SK-N-SH treated with all-trans-retinoic acid at 6 μM for 48 hours (cell line): ENCODE data around the gene KLF9.

Experiments used
- BACH2 ChIP-seq: fragments of 250-450 bp; sonication (Bioruptor Pico); IDR thresholded peaks from 2 replicates; pipeline ENCODE4 v1.9.0; 2021; ENCODE audit warnings: mild to moderate bottlenecking, borderline replicate concordance
- CREB5 ChIP-seq: fragments of 250-450 bp; sonication (Bioruptor Pico); IDR thresholded peaks from 2 replicates; pipeline ENCODE4 v1.5.1; 2020; ENCODE audit warnings: low read depth, mild to moderate bottlenecking, moderate library complexity
- CSDC2 ChIP-seq: fragments of 250-450 bp; sonication (Bioruptor Pico); IDR thresholded peaks from 2 replicates; pipeline ENCODE4 v1.5.0; 2020; ENCODE audit warnings: mild to moderate bottlenecking, moderate library complexity
- ESRRG ChIP-seq: fragments of 250-450 bp; sonication (Bioruptor Pico); IDR thresholded peaks from 2 replicates; pipeline ENCODE4 v1.6.1; 2021; ENCODE audit warnings: mild to moderate bottlenecking
- OSR1 ChIP-seq: fragments of 250-450 bp; sonication (Bioruptor Pico); IDR thresholded peaks from 2 replicates; pipeline ENCODE4 v1.8.0; 2022; ENCODE audit warnings: moderate library complexity, mild to moderate bottlenecking, inconsistent platforms
- PATZ1 ChIP-seq: fragments of 250-450 bp; sonication (Bioruptor Pico); IDR thresholded peaks from 2 replicates; pipeline ENCODE4 v1.8.0; 2020; ENCODE audit warnings: mild to moderate bottlenecking, moderate library complexity, borderline replicate concordance
- RARB ChIP-seq: fragments of 250-450 bp; sonication (Bioruptor Pico); IDR thresholded peaks from 2 replicates; pipeline ENCODE4 v1.8.0; 2021; ENCODE audit warnings: mild to moderate bottlenecking, moderate library complexity
- SNAI2 ChIP-seq: fragments of 250-450 bp; sonication (Bioruptor Pico); IDR thresholded peaks from 2 replicates; pipeline ENCODE4 v1.5.0; 2020; ENCODE audit warnings: mild to moderate bottlenecking, moderate library complexity
- TSHZ2 ChIP-seq: fragments of 250-450 bp; sonication (Bioruptor Pico); IDR thresholded peaks from 2 replicates; pipeline ENCODE4 v1.5.0; 2020; ENCODE audit warnings: mild to moderate bottlenecking, moderate library complexity
- ZFP3 ChIP-seq: fragments of 250-450 bp; sonication (Bioruptor Pico); IDR thresholded peaks from 2 replicates; pipeline ENCODE4 v1.5.0; 2020; ENCODE audit warnings: mild to moderate bottlenecking, moderate library complexity
- ZFP30 ChIP-seq: fragments of 450-650 bp; formaldehyde crosslinking; IDR thresholded peaks from 2 replicates; pipeline ENCODE4 v1.5.0; 2022; ENCODE audit warnings: mild to moderate bottlenecking, moderate library complexity
- ZNF565 ChIP-seq: fragments of 450-650 bp; formaldehyde crosslinking; conservative IDR thresholded peaks from 2 replicates; pipeline ENCODE4 v1.5.0; 2020; ENCODE audit warnings: low read depth, mild to moderate bottlenecking, moderate library complexity

GRCh38 chr9:70429899-70430298 lies 15.4 kb upstream of the KLF9 start:
- no peak for TF ChIP-seq ZNF565 (CRISPR knock-in tag)
- no peak for TF ChIP-seq ZFP30
- no peak for TF ChIP-seq TSHZ2 (CRISPR knock-in tag)
- no peak for TF ChIP-seq SNAI2 (CRISPR knock-in tag)
- no peak for TF ChIP-seq ZFP3 (CRISPR knock-in tag)
- no peak for TF ChIP-seq CSDC2 (CRISPR knock-in tag)
- no peak for TF ChIP-seq ESRRG (CRISPR knock-in tag)
- TF ChIP-seq PATZ1 (CRISPR knock-in tag) = no peak
- no peak for TF ChIP-seq CREB5 (CRISPR knock-in tag)
- TF ChIP-seq RARB = no peak
- TF ChIP-seq BACH2 (CRISPR knock-in tag) = no peak
- no peak for TF ChIP-seq OSR1 (CRISPR knock-in tag)
